GM13976 (cell line): Measurements from ENCODE around the gene ARL4C.

ENCODE experiments used
- DNase-seq: peaks from one replicate; pipeline ENCODE4 v3.0.0; 2012; ENCODE audit warnings: low spot score
- in situ Hi-C: fragments of 300-500 bp; cut with MboI; formaldehyde crosslinking; loops from one replicate; pipeline ENCODE4 v1.12.0; 2022; ENCODE audit warnings: low sequenced_read_pairs, mixed read lengths, inconsistent platforms; ENCODE audit not compliant: unreplicated experiment
- TF ChIP-seq, protein P1 (sequence below): IDR thresholded peaks from 2 replicates; pipeline ENCODE4 v1.5.1; 2012; ENCODE audit warnings: borderline replicate concordance, mild to moderate bottlenecking; ENCODE audit not compliant: insufficient read depth; ENCODE audit errors: extremely low read depth, missing control alignments, control extremely low read depth

ARL4C gene, protein sequence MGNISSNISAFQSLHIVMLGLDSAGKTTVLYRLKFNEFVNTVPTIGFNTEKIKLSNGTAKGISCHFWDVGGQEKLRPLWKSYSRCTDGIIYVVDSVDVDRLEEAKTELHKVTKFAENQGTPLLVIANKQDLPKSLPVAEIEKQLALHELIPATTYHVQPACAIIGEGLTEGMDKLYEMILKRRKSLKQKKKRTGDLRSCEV

DNA sequence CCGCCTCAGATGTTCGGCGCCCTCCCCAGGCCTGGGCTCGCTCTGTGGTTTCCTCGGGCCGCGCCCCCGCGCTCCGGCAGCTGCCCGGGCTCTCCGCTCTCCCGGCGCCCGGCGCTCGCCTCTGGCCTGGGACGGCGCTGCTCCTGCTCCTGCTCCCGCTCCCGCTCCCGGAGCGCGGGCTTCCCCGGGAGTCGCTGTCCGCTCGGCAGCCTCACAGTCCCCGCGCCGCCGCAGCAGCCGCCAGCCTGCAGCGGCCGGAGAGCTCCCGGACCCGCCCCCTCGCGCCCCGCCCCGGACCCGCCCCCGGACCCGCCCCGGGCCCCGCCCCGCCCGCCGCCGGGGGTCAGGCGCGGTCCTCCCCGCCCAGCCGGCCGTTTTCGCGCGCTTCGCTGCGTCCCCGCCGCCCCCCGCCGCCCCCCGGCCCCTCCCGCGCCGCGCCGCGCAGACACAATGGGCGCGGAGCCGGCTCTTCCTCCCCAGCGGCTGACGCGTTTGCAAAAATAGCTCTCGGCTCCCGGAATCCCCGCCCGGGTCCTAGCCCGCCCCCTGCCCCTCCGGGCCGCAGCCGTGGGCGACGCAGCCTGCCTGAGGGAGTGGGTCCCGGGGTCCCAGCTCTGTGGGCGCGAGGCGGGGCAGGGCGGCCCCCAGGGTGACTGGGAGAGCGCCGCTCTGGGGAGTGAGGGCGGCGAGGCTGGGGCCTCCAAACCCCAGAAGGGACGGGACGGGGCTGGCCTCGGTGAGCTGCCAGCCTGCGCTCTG, at the start of gene ARL4C:
ARL4C (minus strand) TSS at position 247 of the 759 bp plus-strand sequence. CDS start 495 bp downstream, outside the sequence.
- TF ChIP-seq, protein P1, sequence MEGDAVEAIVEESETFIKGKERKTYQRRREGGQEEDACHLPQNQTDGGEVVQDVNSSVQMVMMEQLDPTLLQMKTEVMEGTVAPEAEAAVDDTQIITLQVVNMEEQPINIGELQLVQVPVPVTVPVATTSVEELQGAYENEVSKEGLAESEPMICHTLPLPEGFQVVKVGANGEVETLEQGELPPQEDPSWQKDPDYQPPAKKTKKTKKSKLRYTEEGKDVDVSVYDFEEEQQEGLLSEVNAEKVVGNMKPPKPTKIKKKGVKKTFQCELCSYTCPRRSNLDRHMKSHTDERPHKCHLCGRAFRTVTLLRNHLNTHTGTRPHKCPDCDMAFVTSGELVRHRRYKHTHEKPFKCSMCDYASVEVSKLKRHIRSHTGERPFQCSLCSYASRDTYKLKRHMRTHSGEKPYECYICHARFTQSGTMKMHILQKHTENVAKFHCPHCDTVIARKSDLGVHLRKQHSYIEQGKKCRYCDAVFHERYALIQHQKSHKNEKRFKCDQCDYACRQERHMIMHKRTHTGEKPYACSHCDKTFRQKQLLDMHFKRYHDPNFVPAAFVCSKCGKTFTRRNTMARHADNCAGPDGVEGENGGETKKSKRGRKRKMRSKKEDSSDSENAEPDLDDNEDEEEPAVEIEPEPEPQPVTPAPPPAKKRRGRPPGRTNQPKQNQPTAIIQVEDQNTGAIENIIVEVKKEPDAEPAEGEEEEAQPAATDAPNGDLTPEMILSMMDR: no peak
- in situ Hi-C loops: no loop called here
- peak; percentile 87 for DNase-seq

- TF ChIP-seq, protein P1: peak; percentile 88
- peak; percentile 84 for DNase-seq
- in situ Hi-C loops: no loop called here
These were observed 48.1 kb upstream of the ARL4C start for GRCh38 chr2:234544659-234545611.

- in situ Hi-C loops: no loop called here
- TF ChIP-seq, protein P1: no peak
- DNase-seq: no peak
These were observed 45.9 kb upstream of the ARL4C start for GRCh38 chr2:234542742-234543141.

- in situ Hi-C loops: no loop called here
These were observed 41.0 kb upstream of the ARL4C start for GRCh38 chr2:234537929-234538328.

GRCh38 chr2:234536178-234536965, 39.5 kb upstream of the ARL4C start:
- no peak for DNase-seq
- in situ Hi-C loops: no loop called here
- TF ChIP-seq, protein P1: no peak

More at GRCh38 chr2:234537929-234538328, 41.0 kb upstream of the ARL4C start:
- DNase-seq: no peak
- TF ChIP-seq, protein P1: no peak

DNA sequence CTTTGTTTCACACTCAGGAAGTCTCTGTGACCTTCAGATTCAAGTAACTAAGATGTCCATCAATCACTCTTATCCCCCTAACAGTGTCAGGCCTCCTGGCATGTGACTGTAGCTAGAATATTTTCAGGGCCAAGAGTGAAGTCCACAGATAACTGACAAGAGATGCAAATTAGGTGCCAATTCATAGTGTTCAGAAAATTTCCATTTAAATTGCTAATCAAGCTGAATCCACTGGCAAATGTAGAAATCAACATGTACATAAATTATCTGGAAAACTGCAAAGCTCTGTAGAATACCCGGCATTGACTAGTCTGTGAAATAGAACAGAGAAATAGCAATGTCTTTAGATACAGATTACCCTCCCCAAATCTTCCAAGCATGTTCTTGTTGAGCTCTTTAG, 38.6 kb upstream of the ARL4C start:
- in situ Hi-C loops: no loop called here
- DNase-seq: no peak
- TF ChIP-seq, protein P1: no peak
